ENCODE measurements around the gene LRRC74A.
"Not testable (repeated sequence)": the region's sequence is repeated elsewhere in the genome, so short reads cannot be mapped to it uniquely, and the experiment has no call there.

LRRC74A gene

GRCh38 chr14:76910371-76910890 lies 84.2 kb downstream of the LRRC74A start:
- no peak for DNase-seq (ENCODE audit: low read depth, low spot score)
- no peak overlapping the region for H3K4me3 ChIP-seq (ENCODE audit: low read length)

GRCh38 chr14:76911473-76911872 lies 85.3 kb downstream of the LRRC74A start:
- H3K4me3 ChIP-seq (ENCODE audit: low read length), result no peak overlapping the region
- no peak for DNase-seq (ENCODE audit: low read depth, low spot score)

- H3K4me3 ChIP-seq (ENCODE audit: low read length); DNase-seq (ENCODE audit: low read depth, low spot score): not testable (repeated sequence)
Measured at GRCh38 chr14:76914533-76915081, 88.4 kb downstream of the LRRC74A start.

- no peak overlapping the region for H3K4me3 ChIP-seq (ENCODE audit: low read length)
- DNase-seq (ENCODE audit: low read depth, low spot score), result no peak
Measured at GRCh38 chr14:76916040-76916715, 90.0 kb downstream of the LRRC74A start.

- no peak overlapping the region for H3K4me3 ChIP-seq (ENCODE audit: low read length)
- DNase-seq (ENCODE audit: low read depth, low spot score), result no peak
Measured at GRCh38 chr14:76917158-76917596, 91.0 kb downstream of the LRRC74A start.

GRCh38 chr14:76917745-76918255 lies 91.6 kb downstream of the LRRC74A start:
- DNase-seq (ENCODE audit: low read depth, low spot score), result no peak
- H3K4me3 ChIP-seq (ENCODE audit: low read length), result no peak overlapping the region

- H3K4me3 ChIP-seq (ENCODE audit: low read length), result no peak overlapping the region
Measured at GRCh38 chr14:76918256-76918781, 92.1 kb downstream of the LRRC74A start.

GRCh38 chr14:76918782-76919394 lies 92.7 kb downstream of the LRRC74A start:
- no peak for DNase-seq (ENCODE audit: low read depth, low spot score)
- no peak overlapping the region for H3K4me3 ChIP-seq (ENCODE audit: low read length)

More at GRCh38 chr14:76918256-76918781, 92.1 kb downstream of the LRRC74A start:
- DNase-seq (ENCODE audit: low read depth, low spot score), result no peak

Data from Jurkat, Clone E6-1 (cell line).